Activated CD8-positive, alpha-beta memory T cell treated with anti-CD3 and anti-CD28 coated beads, Interleukin-2, amount 50 U/mL, for 24 hours (primary cell): Measurements from ENCODE around the gene IMMP2L.
"Not testable (repeated sequence)": the region's sequence is repeated elsewhere in the genome, so short reads cannot be mapped to it uniquely, and the experiment has no call there.

Source experiments
- DNase-seq: peaks from one replicate; pipeline ENCODE4 v3.0.0-alpha.2; 2020; ENCODE audit errors: extremely low read depth

Gene IMMP2L

GRCh38 chr7:111333010-111333409 is 229.3 kb downstream of the IMMP2L start:
- no peak for DNase-seq

DNA sequence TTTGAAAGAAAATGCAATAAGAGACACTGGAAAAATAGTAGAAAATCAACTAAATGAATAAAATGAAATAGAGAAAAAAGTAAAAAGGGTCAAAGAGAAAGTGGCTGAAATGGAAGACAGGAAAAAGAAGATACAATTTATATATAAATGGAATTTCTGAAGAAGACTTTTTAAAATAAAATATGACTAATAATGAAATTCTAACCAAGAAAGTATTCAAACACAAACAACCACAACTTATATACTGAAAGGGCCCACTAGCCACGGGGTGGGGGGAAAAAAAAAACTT is 232.1 kb downstream of the IMMP2L start:
- DNase-seq = no peak

DNA sequence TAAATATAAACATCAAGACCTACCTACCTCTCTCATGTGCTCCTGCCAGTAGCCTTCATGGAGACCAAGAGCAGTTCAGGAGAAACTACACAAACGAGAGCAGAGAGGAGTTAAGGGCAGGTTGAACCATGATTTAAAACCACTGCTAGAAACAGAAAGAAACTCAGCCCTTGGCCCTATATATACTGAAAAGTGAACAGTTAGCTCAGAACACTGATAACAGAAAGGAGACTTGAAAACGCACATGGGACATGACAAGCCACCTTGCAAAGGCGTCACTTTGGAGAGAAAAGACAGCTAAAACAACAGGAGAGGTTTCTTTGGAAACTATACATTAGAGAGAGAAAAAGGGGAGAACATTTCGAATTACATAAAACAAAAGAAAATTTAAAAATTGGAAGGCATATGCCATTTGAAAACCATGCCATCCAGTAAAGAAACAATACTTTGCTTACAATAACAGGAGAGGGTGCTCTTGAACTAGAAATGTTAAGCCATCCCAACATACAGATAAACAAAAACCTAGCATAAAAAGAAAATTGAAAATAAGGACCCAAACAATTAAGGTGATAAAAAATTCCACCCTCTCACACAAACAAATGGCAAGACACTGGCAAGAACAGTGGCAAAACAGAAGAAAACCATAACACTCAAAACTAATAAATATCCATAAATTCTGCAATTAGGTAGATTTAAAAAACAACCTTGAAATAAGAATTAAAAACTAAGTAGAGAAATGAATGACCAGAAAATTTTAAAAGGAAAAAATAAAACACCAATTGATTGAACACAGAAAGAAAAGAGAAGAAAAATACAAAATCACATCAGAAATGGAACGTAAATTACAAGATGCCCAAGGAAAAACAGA is 232.7 kb downstream of the IMMP2L start:
- DNase-seq = no peak

DNA sequence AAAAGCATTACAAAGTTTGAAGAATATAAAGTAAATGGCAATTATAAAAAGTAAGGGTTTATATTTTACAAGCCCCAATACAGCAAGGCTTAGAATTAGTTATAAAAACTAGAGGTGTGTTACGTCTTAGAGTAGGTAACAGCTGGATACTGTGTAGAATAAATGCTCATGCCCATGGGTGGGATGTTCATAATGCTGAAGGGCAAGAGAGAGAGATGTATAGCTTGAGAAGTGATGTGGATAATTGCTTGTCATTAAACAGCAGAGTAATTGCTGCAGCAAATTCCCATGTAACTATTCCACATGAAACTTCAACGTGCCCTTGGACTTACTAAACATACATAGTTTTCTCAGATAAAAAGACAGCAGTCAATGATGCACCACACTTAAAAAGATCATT is 233.8 kb downstream of the IMMP2L start:
- DNase-seq = no peak

GRCh38 chr7:111324776-111325175 is 237.5 kb downstream of the IMMP2L start:
- DNase-seq = no peak

DNA sequence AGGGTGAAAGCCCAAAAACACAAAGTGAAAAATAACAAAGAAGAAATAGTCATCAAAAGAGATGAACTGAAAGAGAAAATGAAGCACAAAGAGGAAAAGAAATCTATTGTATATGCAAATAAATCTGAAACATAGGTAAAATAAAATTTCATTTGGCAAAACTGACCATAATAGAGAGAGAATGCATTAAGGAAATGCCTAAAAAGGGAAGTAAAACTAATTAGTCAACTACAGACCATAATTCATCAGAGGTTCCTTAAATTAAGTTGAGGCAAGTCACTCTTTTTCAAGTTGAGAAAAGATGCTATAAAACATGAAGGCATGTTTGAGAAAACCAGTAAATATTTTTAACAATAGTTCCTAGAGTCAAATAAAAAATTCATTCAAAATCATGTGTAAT is 238.1 kb downstream of the IMMP2L start:
- DNase-seq = no peak

DNA sequence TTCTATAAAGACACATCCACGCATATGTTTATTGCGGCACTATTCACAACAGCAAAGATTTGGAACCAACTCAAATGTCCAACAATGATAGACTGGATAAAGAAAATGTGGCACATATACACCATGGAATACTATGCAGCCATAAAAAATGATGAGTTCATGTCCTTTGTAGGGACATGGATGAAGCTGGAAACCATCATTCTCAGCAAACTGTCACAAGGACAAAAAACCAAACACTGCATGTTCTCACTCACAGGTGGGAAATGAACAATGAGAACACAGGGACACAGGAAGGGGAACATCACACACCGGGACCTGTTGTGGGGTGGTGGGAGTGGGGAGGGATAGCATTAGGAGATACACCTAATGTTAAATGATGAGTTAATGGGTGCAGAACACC is 238.6 kb downstream of the IMMP2L start:
- DNase-seq = not testable (repeated sequence)

DNA sequence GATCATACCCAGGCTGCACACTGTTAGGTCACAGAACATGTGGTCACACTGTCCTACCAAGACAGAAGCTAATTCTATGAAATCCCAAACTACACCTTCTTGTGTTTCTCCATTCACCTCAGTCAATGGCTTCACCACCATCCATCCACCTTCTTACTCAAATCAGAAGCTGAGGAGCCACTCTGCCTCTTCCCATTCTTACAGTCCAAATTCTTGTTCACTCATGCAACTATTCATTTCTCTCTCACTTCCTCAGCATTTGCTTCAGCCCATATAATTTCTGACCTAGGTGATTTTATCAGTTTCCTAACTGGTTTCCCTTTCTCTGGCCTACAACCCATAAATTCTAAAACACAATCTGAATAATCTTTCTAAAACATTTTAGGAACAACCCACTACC is 242.2 kb downstream of the IMMP2L start:
- no peak for DNase-seq

DNA sequence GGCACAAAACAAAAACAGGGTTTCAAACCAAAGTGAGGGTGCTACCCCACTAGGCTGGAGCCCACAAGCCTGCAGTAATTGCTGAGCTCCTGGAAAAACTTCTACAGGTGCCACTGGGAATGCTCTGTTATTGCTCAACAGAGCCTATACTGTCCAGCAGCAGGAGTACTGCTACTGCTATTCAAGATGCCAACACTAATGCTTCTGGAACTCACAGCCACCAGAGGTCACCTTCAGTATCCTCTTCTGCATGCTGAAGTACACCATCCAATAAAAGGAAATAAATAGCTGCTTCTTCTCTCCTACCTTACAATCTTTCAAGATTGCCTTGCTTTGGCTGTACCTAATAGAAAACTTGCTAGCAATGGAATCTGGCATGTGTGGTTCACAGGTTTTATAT is 249.3 kb downstream of the IMMP2L start:
- DNase-seq = no peak

GRCh38 chr7:111308691-111309090 is 253.6 kb downstream of the IMMP2L start:
- no peak for DNase-seq

DNA sequence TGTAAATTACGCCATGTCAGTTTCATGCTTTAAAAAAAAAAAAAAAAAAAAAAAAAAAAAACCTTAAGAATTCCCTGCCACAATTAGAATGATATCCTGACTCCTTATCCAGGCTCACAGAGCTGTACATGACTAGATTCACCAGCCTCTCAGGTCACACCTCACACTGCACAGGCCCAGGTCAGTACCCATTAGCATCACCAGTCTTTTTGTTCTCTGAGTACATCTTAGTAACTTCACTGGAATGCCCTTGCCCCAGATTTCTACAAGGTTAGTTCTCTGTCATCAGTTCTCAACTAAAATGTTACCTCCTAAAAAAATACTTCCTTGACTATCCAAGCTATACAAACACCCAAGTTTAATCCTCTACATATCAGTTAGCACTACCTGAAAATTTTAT is 260.4 kb downstream of the IMMP2L start:
- DNase-seq = no peak

GRCh38 chr7:111294494-111294893 is 267.8 kb downstream of the IMMP2L start:
- DNase-seq = no peak

GRCh38 chr7:111292026-111292470 is 270.2 kb downstream of the IMMP2L start:
- DNase-seq = no peak

GRCh38 chr7:111290982-111291381 is 271.3 kb downstream of the IMMP2L start:
- no peak for DNase-seq

DNA sequence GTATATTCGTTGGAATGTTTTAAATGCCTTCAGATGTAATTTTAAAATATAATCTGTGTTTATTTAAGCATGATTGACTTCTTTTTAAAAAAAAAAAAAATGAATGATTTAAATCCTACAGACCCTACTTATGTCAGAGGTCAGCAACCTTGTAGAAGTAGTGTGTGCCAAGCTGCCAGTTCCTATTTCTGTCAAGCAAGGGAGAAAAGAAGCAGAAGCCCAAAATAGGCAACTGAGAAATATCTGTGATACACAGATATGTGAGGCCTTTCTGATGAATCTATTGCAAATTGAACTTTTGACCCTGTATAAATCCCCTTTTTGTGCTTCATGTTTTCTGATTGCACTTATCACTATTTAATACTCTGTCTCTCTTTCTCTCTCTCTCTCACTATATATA is 271.9 kb downstream of the IMMP2L start:
- no peak for DNase-seq

DNA sequence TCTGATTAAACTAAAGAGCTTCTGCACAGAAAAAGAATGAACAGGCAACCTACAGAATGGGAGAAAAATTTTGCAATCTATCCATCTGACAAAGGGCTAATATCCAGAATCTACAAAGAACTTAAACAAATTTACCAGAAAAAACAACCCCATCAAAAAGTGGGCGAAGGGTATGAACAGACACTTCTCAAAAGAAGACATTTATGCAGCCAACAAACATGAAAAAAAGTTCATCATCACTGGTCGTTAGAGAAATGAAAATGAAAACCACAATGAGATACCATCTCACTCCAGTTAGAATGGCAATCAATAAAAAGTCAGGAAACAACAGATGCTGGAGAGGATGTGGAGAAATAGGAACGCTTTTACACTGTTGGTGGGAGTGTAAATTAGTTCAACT is 273.9 kb downstream of the IMMP2L start:
- DNase-seq = not testable (repeated sequence)

DNA sequence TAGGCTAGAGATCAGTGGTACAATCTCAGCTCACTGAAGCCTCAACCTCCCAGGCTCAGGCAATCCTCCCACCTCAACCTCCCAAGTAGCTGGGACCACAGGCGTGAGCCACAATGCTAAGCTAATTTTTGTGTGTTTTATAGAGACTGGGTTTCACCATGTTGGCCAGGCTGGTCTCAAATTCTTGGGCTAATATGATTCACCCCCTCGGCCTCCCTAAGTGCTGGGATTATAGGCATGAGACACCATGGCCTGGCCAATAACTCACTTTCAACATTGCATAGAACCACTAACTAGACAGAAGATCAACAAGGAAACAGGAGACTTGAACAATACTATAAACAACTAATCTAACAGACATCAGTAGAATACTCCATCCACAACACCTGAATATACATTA is 279.7 kb downstream of the IMMP2L start:
- no peak for DNase-seq

- no peak for DNase-seq
These were observed 287.4 kb downstream of the IMMP2L start for GRCh38 chr7:111274857-111275256.

- no peak for DNase-seq
These were observed 290.2 kb downstream of the IMMP2L start for GRCh38 chr7:111272092-111272491.

- DNase-seq = not testable (repeated sequence)
These were observed 291.5 kb downstream of the IMMP2L start for GRCh38 chr7:111270794-111271193.

- no peak for DNase-seq
These were observed 293.4 kb downstream of the IMMP2L start for GRCh38 chr7:111268941-111269340.

DNA sequence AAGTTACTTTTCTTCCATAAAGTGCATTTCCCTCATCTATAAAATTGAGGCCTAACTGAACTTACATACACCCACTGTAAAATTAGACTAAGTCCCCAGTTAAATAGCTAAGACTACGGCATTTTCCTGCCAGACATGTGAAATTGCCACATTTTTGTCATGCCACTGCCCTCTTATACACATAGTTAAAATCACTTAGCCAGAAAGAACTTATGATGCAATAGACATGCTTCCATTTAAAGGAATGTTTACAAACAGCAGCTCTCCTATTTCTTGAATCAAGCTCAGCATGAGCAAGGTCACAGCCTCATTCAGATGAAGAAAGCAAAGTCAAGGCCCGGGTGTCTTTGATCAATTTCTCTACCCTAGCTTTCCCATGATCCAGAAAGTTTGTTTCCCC is 295.7 kb downstream of the IMMP2L start:
- no peak for DNase-seq

- DNase-seq = no peak
These were observed 296.9 kb downstream of the IMMP2L start for GRCh38 chr7:111265394-111265793.

DNA sequence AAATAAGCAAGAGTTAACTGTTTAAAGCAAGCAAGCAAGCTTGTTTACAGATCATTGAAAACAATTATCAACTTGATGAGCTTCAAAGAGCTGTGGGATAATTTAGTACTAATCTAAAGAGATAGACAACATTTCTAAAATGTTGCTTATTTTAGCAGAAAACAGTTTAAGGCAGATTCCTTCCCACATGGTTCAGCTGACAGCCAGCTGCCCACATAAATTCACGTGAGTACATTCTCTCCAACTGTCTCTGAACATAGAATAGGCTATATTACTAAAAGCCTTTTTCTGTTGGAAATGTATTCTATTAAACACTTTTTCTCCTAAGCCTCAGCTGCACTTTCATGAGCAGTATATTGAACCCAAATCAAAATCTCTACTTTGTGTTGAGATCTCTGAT is 297.3 kb downstream of the IMMP2L start:
- DNase-seq = no peak
